Midbrain (tissue), 1 donor: ENCODE measurements around the gene GCAT.
"Not testable (repeated sequence)": the region's sequence is repeated elsewhere in the genome, so short reads cannot be mapped to it uniquely, and the experiment has no call there.

Experiments used
- DNase-seq: peaks from one replicate; lab custom pipeline; 2025; lab: John Stamatoyannopoulos, UW

The GCAT gene

GRCh38 chr22:37782340-37783168 is 25.2 kb upstream of the GCAT start:
- no peak for DNase-seq

GRCh38 chr22:37784829-37785495 is 22.8 kb upstream of the GCAT start:
- no peak for DNase-seq

- DNase-seq: no peak
Observed at GRCh38 chr22:37790234-37790633, 17.5 kb upstream of the GCAT start.

- DNase-seq: no peak
Observed at GRCh38 chr22:37792494-37792893, 15.2 kb upstream of the GCAT start.

GRCh38 chr22:37794376-37794775 is 13.4 kb upstream of the GCAT start:
- no peak for DNase-seq

GRCh38 chr22:37796079-37796478 is 11.7 kb upstream of the GCAT start:
- DNase-seq: no peak

GRCh38 chr22:37797259-37797658 is 10.5 kb upstream of the GCAT start:
- not testable (repeated sequence) for DNase-seq

GRCh38 chr22:37797874-37798500 is 9.7 kb upstream of the GCAT start:
- DNase-seq: no peak

GRCh38 chr22:37799979-37800378 is 7.8 kb upstream of the GCAT start:
- not testable (repeated sequence) for DNase-seq

- peak; percentile 7 for DNase-seq
Observed at GRCh38 chr22:37801946-37802309, 5.8 kb upstream of the GCAT start.

- peak; percentile 63 for DNase-seq
Observed at GRCh38 chr22:37802310-37803194, 5.2 kb upstream of the GCAT start.

- no peak for DNase-seq
Observed at GRCh38 chr22:37803195-37803638, 4.5 kb upstream of the GCAT start.

GRCh38 chr22:37803639-37804351 is 3.9 kb upstream of the GCAT start:
- no peak for DNase-seq

- DNase-seq: no peak
Observed at GRCh38 chr22:37804352-37804880, 3.3 kb upstream of the GCAT start.

GRCh38 chr22:37804881-37805809 is 2.6 kb upstream of the GCAT start:
- peak; percentile 87 for DNase-seq

GRCh38 chr22:37805810-37806277 is 1.9 kb upstream of the GCAT start:
- no peak for DNase-seq

- no peak for DNase-seq
Observed at GRCh38 chr22:37806409-37807333, 1.1 kb upstream of the GCAT start.

GRCh38 chr22:37808294-37808657 is 542 bp downstream of the GCAT start:
- no peak for DNase-seq
